Mesenchymal stem cell (in vitro differentiated cells and primary cell): ENCODE data around the gene CROCC2.

Experiments used
- DNase-seq: peaks from one replicate; pipeline ENCODE4 v3.0.0-alpha.2; 2013
- H2AFZ ChIP-seq: one replicate; pipeline ENCODE4 v1.6.1; 2013; ENCODE audit warnings: low read depth, mild to moderate bottlenecking, control low read depth, inconsistent platforms, low read length, moderate library complexity
- H2AK5ac ChIP-seq: 2 replicates; pipeline ENCODE4 v1.6.1; 2013; ENCODE audit warnings: low read length, moderate library complexity, mild to moderate bottlenecking, inconsistent platforms; ENCODE audit not compliant: severe bottlenecking
- H2BK120ac ChIP-seq: one replicate; pipeline ENCODE4 v1.6.1; 2013; ENCODE audit warnings: low read depth, mild to moderate bottlenecking, inconsistent platforms, low read length, moderate library complexity
- H2BK12ac ChIP-seq, 2 experiments: one replicate each; pipeline ENCODE4 v1.6.1; 2013; ENCODE audit warnings: inconsistent platforms in 2 of 2, low read length in 2 of 2, mild to moderate bottlenecking in 2 of 2, moderate library complexity in 2 of 2, control low read depth in 1 of 2
- H2BK15ac ChIP-seq: one replicate; pipeline ENCODE4 v1.6.1; 2013; ENCODE audit warnings: mild to moderate bottlenecking, low read depth, inconsistent platforms; ENCODE audit not compliant: poor library complexity, severe bottlenecking
- H2BK5ac ChIP-seq: 2 replicates; pipeline ENCODE4 v1.6.1; 2013; ENCODE audit warnings: low read depth, mild to moderate bottlenecking, low read length, control low read depth, inconsistent platforms; ENCODE audit not compliant: poor library complexity, severe bottlenecking
- H3K14ac ChIP-seq, 2 experiments: one replicate each; pipeline ENCODE4 v1.6.1; 2013; ENCODE audit warnings: inconsistent platforms in 2 of 2, low read length in 2 of 2, control low read depth in 1 of 2, mild to moderate bottlenecking in 1 of 2, moderate library complexity in 1 of 2
- H3K18ac ChIP-seq, 2 experiments: one replicate each; pipeline ENCODE4 v1.6.1; 2013; ENCODE audit warnings: inconsistent platforms in 2 of 2, low read length in 2 of 2, control low read depth in 1 of 2, low read depth in 1 of 2, mild to moderate bottlenecking in 1 of 2
- H3K23ac ChIP-seq, 2 experiments: one replicate each; pipeline ENCODE4 v1.6.1; 2013; ENCODE audit warnings: inconsistent platforms in 2 of 2, low read length in 2 of 2, mild to moderate bottlenecking in 2 of 2, moderate library complexity in 2 of 2, control low read depth in 1 of 2
- H3K27ac ChIP-seq: 2 replicates; pipeline ENCODE4 v1.5.1; 2013; ENCODE audit warnings: mild to moderate bottlenecking, moderate library complexity, low read length, control low read depth, inconsistent platforms; ENCODE audit not compliant: poor library complexity, severe bottlenecking
- H3K27me3 ChIP-seq, 2 experiments: 2 replicates each; pipeline versions ENCODE4 v1.6.1 to v1.7.0; 2013; ENCODE audit warnings: low read length in 2 of 2, mild to moderate bottlenecking in 2 of 2, moderate library complexity in 2 of 2, control low read depth in 1 of 2, inconsistent platforms in 1 of 2; ENCODE audit not compliant: control insufficient read depth in 1 of 2, insufficient read depth in 1 of 2
- H3K36me3 ChIP-seq, 2 experiments: 2 replicates each; pipeline versions ENCODE4 v1.6.1 to v1.7.0; 2013; ENCODE audit warnings: low read length in 2 of 2, control low read depth in 1 of 2, inconsistent platforms in 1 of 2, low read depth in 1 of 2, mild to moderate bottlenecking in 1 of 2; ENCODE audit not compliant: insufficient read depth in 2 of 2, control insufficient read depth in 1 of 2
- H3K4ac ChIP-seq, 2 experiments: one replicate each; pipeline ENCODE4 v1.6.1; 2013; ENCODE audit warnings: inconsistent platforms in 2 of 2, low read length in 2 of 2, mild to moderate bottlenecking in 2 of 2, moderate library complexity in 2 of 2, control low read depth in 1 of 2, low read depth in 1 of 2
- H3K4me1 ChIP-seq: 2 replicates; pipeline ENCODE4 v1.6.1; 2013; ENCODE audit warnings: low read depth, low read length, control low read depth; ENCODE audit not compliant: control insufficient read depth, insufficient read depth
- H3K4me2 ChIP-seq: 2 replicates; pipeline ENCODE4 v1.6.1; 2013; ENCODE audit warnings: low read length, mild to moderate bottlenecking, inconsistent platforms; ENCODE audit not compliant: poor library complexity, severe bottlenecking
- H3K4me3 ChIP-seq, 2 experiments: 2 replicates each; pipeline versions ENCODE4 v1.5.1 to v1.7.0; 2013; ENCODE audit warnings: low read length in 2 of 2, mild to moderate bottlenecking in 2 of 2, control low read depth in 1 of 2, low read depth in 1 of 2; ENCODE audit not compliant: insufficient read depth in 1 of 2
- H3K79me1 ChIP-seq: replicated peaks from 2 replicates; pipeline ENCODE4 v1.6.1; 2013; ENCODE audit warnings: mild to moderate bottlenecking, control low read depth, low read length, inconsistent platforms; ENCODE audit not compliant: poor library complexity, severe bottlenecking
- H3K9ac ChIP-seq: 2 replicates; pipeline ENCODE4 v1.7.0; 2013; ENCODE audit warnings: mild to moderate bottlenecking, low read length, moderate library complexity
- H3K9me3 ChIP-seq: 2 replicates; pipeline ENCODE4 v1.7.0; 2013; ENCODE audit warnings: mild to moderate bottlenecking, low read length; ENCODE audit not compliant: control insufficient read depth
- H4K8ac ChIP-seq: one replicate; pipeline ENCODE4 v1.6.1; 2013; ENCODE audit warnings: inconsistent platforms, mild to moderate bottlenecking, low read length, moderate library complexity
- H4K91ac ChIP-seq: one replicate; pipeline ENCODE4 v1.6.1; 2013; ENCODE audit warnings: mild to moderate bottlenecking, low read length, inconsistent platforms
- WGBS: methylation state at CpG from one replicate; pipeline ENCODE4 v1.1.7; 2013; ENCODE audit warnings: mixed read lengths; 5-methylcytosine and 5-hydroxymethylcytosine counted together

The CROCC2 gene

GRCh38 chr2:240889601-240890560 lies 16.3 kb upstream of the CROCC2 start:
- Histone ChIP-seq H2BK12ac (no peak overlapping the region), H3K9ac (no peak overlapping the region), H4K8ac (no peak overlapping the region), H3K4ac (no peak overlapping the region), H2AK5ac (no peak overlapping the region), H3K18ac (no peak overlapping the region), H3K14ac (no peak overlapping the region), H4K91ac (no peak overlapping the region), H3K4me2 (no peak overlapping the region), H3K4me1 (peaks cover 5% of the 10 kb centered on the region), H3K27me3 (peaks cover 3 to 13% of the 10 kb centered on the region in 2 experiments), H3K36me3 (no peaks in the 10 kb centered on the region), H2BK5ac (no peak overlapping the region), H2BK15ac (no peak overlapping the region), H3K4me3 (no peak overlapping the region), H3K79me1 (no peaks in the 10 kb centered on the region), H2BK120ac (no peak overlapping the region), H3K27ac (no peak overlapping the region), H2AFZ (no peak overlapping the region), H3K23ac (no peak overlapping the region), H3K9me3 (no peaks in the 10 kb centered on the region)
- 87% methylated on average over 36 of the region's 38 CpGs for WGBS
- DNase-seq, result no peak

GRCh38 chr2:240890691-240891090 lies 15.4 kb upstream of the CROCC2 start:
- Histone ChIP-seq H3K79me1 (no peaks in the 10 kb centered on the region), H3K27ac (no peak overlapping the region), H3K4me2 (no peak overlapping the region), H2BK15ac (no peak overlapping the region), H3K9ac (no peak overlapping the region), H3K9me3 (no peaks in the 10 kb centered on the region), H2BK120ac (no peak overlapping the region), H3K4me1 (peaks cover 5% of the 10 kb centered on the region), H2BK12ac (no peak overlapping the region), H3K18ac (no peak overlapping the region), H3K4me3 (no peak overlapping the region), H2AK5ac (no peak overlapping the region), H3K27me3 (peaks cover 0 to 13% of the 10 kb centered on the region in 2 experiments), H3K14ac (no peak overlapping the region), H4K8ac (no peak overlapping the region), H2BK5ac (no peak overlapping the region), H2AFZ (no peak overlapping the region), H3K4ac (no peak overlapping the region), H3K36me3 (no peaks in the 10 kb centered on the region), H4K91ac (no peak overlapping the region), H3K23ac (no peak overlapping the region)
- DNase-seq, result no peak
- 81% methylated on average over 13 of the region's 14 CpGs for WGBS

GRCh38 chr2:240891492-240892340 lies 14.4 kb upstream of the CROCC2 start:
- H2BK5ac ChIP-seq, result no peak overlapping the region
- no peak overlapping the region for H3K14ac ChIP-seq
- H2BK120ac ChIP-seq, result no peak overlapping the region
- 78% methylated on average over 19 of the region's 20 CpGs for WGBS
- no peak overlapping the region for H2BK12ac ChIP-seq
- H3K4ac ChIP-seq, result no peak overlapping the region
- DNase-seq, result no peak
- H3K79me1 ChIP-seq, result no peaks in the 10 kb centered on the region
- H2AK5ac ChIP-seq, result no peak overlapping the region
- H3K9ac ChIP-seq, result no peak overlapping the region
- no peaks in the 10 kb centered on the region for H3K9me3 ChIP-seq
- H3K4me3 ChIP-seq, result no peak overlapping the region
- no peak overlapping the region for H4K8ac ChIP-seq
- H3K23ac ChIP-seq, result no peak overlapping the region
- H3K27ac ChIP-seq, result no peak overlapping the region
- peaks cover 10% of the 10 kb centered on the region for H3K4me1 ChIP-seq
- no peaks in the 10 kb centered on the region for H3K36me3 ChIP-seq
- H3K4me2 ChIP-seq, result no peak overlapping the region
- H3K27me3 ChIP-seq, result peaks cover 0 to 13% of the 10 kb centered on the region in 2 experiments
- no peak overlapping the region for H2BK15ac ChIP-seq
- H3K18ac ChIP-seq, result no peak overlapping the region
- H2AFZ ChIP-seq, result no peak overlapping the region
- H4K91ac ChIP-seq, result no peak overlapping the region

- Histone ChIP-seq H2BK15ac (no peak overlapping the region), H3K14ac (no peak overlapping the region), H2BK12ac (no peak overlapping the region), H3K4me2 (no peak overlapping the region), H3K27ac (no peak overlapping the region), H2BK120ac (no peak overlapping the region), H3K4ac (no peak overlapping the region), H2BK5ac (no peak overlapping the region), H4K8ac (no peak overlapping the region), H3K79me1 (no peaks in the 10 kb centered on the region), H3K4me3 (no peak overlapping the region), H3K36me3 (no peaks in the 10 kb centered on the region), H2AFZ (no peak overlapping the region), H3K4me1 (peaks cover 16% of the 10 kb centered on the region), H4K91ac (no peak overlapping the region), H2AK5ac (no peak overlapping the region), H3K9me3 (no peaks in the 10 kb centered on the region), H3K18ac (no peak overlapping the region), H3K9ac (no peak overlapping the region), H3K23ac (no peak overlapping the region), H3K27me3 (peaks cover 0 to 13% of the 10 kb centered on the region in 2 experiments)
- no peak for DNase-seq
- WGBS, result 71% methylated on average over 9 of the region's 9 CpGs
Measured at GRCh38 chr2:240892356-240892755, 13.8 kb upstream of the CROCC2 start.
